Sigmoid colon (tissue), 7 donors: Measurements from ENCODE around the gene APEX1. TPM values are rescaled to one million over a fixed set of nuclear protein-coding genes. Genes with fewer than 3 reads are reported as not detected.

ENCODE experiments used
- DNase-seq: peaks from one replicate; pipeline ENCODE4 v3.0.0-alpha.2; 2019
- H3K27ac ChIP-seq, 4 donors: fragments of 200-600 bp; sonication (generic); one replicate each; pipeline ENCODE4 v1.5.1; 2016 to 2019; ENCODE audit warnings: mild to moderate bottlenecking in 1 of 4
- H3K27me3 ChIP-seq, 3 donors: fragments of 200-600 bp; sonication (generic); one replicate each; pipeline ENCODE4 v1.5.1; 2019; ENCODE audit warnings: mild to moderate bottlenecking in 1 of 3
- H3K36me3 ChIP-seq, 4 donors: fragments of 200-600 bp; sonication (generic); one replicate each; pipeline ENCODE4 v1.5.1; 2016 to 2019
- H3K4me1 ChIP-seq, 4 donors: fragments of 200-600 bp; sonication (generic); one replicate each; pipeline ENCODE4 v1.5.1; 2017 to 2019
- H3K4me3 ChIP-seq, 4 donors: fragments of 200-600 bp; sonication (generic); one replicate each; pipeline ENCODE4 v1.5.1; 2017 to 2019; ENCODE audit warnings: mild to moderate bottlenecking in 2 of 4, moderate library complexity in 1 of 4
- H3K9me3 ChIP-seq, 4 donors: fragments of 200-600 bp in 3 of 4; sonication (generic) in 3 of 4; one replicate each; pipeline versions ENCODE4 v1.5.1 to v1.6.1; 2013 to 2019
- EP300 ChIP-seq, 4 donors: sonication (generic); formaldehyde crosslinking; IDR thresholded peaks; one replicate each; pipeline ENCODE4 v1.6.1; 2017; ENCODE audit warnings: antibody characterized with exemption in 4 of 4
- POLR2A ChIP-seq, 2 donors: fragments of 450-650 bp; IDR thresholded peaks; one replicate each; pipeline ENCODE4 v1.6.1; 2016; ENCODE audit warnings: antibody characterized with exemption in 2 of 2, mild to moderate bottlenecking in 2 of 2, moderate library complexity in 2 of 2
- POLR2AphosphoS5 ChIP-seq, 4 donors: sonication (generic); formaldehyde crosslinking; IDR thresholded peaks; one replicate each; pipeline ENCODE4 v1.6.1; 2017; ENCODE audit warnings: antibody characterized with exemption in 4 of 4
- WGBS, 2 donors: extraction: QIAGEN DNeasy Blood & Tissue Kit; methylation state at CpG; one replicate each; pipeline ENCODE4 v1.1.7; 2013; 5-methylcytosine and 5-hydroxymethylcytosine counted together
- intact Hi-C: fragments of 100-400 bp; cut with DNase I; formaldehyde crosslinking; loops from one replicate; pipeline ENCODE4 v1.15.1; 2023
- polyA plus RNA-seq, 3 donors: library from polyadenylated mRNA; stranded (reverse); fragments of 200-250 nt; gene quantifications; one replicate each; pipeline ENCODE4 v1.2.3, GENCODE V29; 2013
- total RNA-seq, 4 donors: library from RNA; depleted of rRNA; stranded (reverse); fragments of >200 nt; gene quantifications; one replicate each; pipeline ENCODE4 v1.1.0, GENCODE V29; 2016
- TF ChIP-seq, protein P1 (sequence below), 4 experiments: fragments of 450-650 bp in 3 of 4; fragments of 200-600 bp in 1 of 4; IDR thresholded peaks; one replicate each; pipeline ENCODE4 v1.5.1; 2016 to 2019; ENCODE audit warnings: antibody characterized with exemption in 4 of 4, mild to moderate bottlenecking in 3 of 4, moderate library complexity in 2 of 4
- donor health status: healthy with polysubstance abuse.
- donor health status: Bipolar disorder and iron deficiency.
- donor health status: healthy.

The APEX1 gene
- total and polyA plus RNA-seq, 7 donors, result 84.4 to 181 (median 146) TPM

DNA sequence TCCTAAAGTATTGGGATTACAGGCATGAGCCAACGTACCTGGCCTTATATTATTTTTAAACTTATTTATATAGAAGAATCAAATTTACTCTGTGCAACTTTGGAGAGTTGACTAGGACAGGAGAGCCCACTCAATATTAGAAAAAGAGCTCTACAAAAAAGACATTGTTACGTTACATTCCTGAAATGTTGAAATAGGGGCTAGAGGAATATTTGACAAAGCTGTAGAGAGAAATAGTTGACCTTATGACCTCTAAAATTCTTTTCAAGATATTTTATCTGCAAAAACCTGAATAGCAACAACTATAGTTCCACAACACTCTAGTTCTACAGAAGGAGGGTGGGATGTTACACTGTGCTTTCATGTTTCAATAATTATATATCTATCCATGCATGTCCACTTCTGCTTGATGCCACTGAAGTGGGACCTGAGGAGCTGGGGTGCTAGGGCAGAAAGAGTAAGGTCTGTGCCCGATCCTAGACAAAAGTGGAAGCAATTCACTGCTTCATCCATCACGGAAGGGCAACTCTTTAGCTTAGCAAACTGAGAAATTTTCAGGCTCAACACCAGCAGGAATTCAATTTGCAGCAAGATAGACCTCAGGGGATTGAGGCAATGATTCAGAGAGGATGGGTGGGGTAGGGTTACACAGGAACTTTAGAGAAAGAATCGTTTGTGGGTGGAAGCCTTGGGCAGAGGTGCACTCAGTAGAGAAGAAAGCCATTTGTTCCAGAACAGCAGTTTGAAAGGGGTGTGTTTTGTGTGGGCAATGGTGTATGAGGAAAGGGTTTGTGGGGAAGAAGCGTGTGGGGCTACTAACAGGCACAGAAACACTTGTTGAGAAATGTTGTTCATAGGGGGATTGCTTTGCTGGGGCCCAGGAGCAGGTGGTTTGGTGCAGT, 34.3 kb downstream of the APEX1 start:
- no peak overlapping the region for H3K4me3 ChIP-seq
- intact Hi-C loops, result no loop called here
- no peak for DNase-seq
- 52 to 65% methylated on average over 6 of the region's 6 CpGs for WGBS, 2 donors
- H3K9me3 ChIP-seq, result no peaks in the 10 kb centered on the region
- H3K4me1 ChIP-seq, result no peaks in the 10 kb centered on the region
- H3K27me3 ChIP-seq, result no peaks in the 10 kb centered on the region
- H3K27ac ChIP-seq, result no peak overlapping the region
- no peak for TF ChIP-seq EP300 (IDR thresholded peaks at IDR 0.05)
- no peak for TF ChIP-seq POLR2AphosphoS5 (IDR thresholded peaks at IDR 0.05)
- TF ChIP-seq, protein P1, sequence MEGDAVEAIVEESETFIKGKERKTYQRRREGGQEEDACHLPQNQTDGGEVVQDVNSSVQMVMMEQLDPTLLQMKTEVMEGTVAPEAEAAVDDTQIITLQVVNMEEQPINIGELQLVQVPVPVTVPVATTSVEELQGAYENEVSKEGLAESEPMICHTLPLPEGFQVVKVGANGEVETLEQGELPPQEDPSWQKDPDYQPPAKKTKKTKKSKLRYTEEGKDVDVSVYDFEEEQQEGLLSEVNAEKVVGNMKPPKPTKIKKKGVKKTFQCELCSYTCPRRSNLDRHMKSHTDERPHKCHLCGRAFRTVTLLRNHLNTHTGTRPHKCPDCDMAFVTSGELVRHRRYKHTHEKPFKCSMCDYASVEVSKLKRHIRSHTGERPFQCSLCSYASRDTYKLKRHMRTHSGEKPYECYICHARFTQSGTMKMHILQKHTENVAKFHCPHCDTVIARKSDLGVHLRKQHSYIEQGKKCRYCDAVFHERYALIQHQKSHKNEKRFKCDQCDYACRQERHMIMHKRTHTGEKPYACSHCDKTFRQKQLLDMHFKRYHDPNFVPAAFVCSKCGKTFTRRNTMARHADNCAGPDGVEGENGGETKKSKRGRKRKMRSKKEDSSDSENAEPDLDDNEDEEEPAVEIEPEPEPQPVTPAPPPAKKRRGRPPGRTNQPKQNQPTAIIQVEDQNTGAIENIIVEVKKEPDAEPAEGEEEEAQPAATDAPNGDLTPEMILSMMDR (IDR thresholded peaks at IDR 0.05), result no peak
- no peak for TF ChIP-seq POLR2A (IDR thresholded peaks at IDR 0.05)
- H3K36me3 ChIP-seq, result no peaks in the 10 kb centered on the region

DNA sequence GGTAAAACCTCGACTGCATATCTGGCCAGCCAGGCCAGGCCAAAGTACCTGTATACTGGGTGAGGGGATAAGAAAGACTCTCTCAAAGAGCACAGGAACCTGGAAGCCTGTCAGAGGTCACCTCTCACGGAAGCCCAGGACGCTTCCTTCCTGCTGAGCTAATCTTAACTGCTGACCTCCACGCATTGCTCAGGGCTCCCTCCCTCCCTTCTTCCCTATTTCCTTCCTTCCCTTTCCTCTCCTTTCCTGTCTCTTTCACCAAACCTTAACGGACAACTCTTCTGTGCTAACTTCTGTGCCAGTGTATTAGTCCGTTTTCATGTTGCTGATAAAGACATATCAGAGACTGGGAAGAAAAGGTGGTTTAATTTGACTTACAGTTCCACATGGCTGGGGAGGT, 35.5 kb downstream of the APEX1 start:
- H3K4me3 ChIP-seq, result no peak overlapping the region
- TF ChIP-seq EP300 (IDR thresholded peaks at IDR 0.05), result no peak
- TF ChIP-seq, protein P1 (IDR thresholded peaks at IDR 0.05), result no peak
- TF ChIP-seq POLR2A (IDR thresholded peaks at IDR 0.05), result no peak
- no peak for TF ChIP-seq POLR2AphosphoS5 (IDR thresholded peaks at IDR 0.05)
- H3K4me1 ChIP-seq, result no peaks in the 10 kb centered on the region
- H3K27ac ChIP-seq, result no peak overlapping the region
- no peak for DNase-seq
- intact Hi-C loops, result no loop called here
- no peaks in the 10 kb centered on the region for H3K9me3 ChIP-seq
- no peaks in the 10 kb centered on the region for H3K27me3 ChIP-seq
- 64 to 68% methylated on average over 6 of the region's 6 CpGs for WGBS, 2 donors
- H3K36me3 ChIP-seq, result no peaks in the 10 kb centered on the region

GRCh38 chr14:20492486-20492885, 37.5 kb downstream of the APEX1 start:
- Histone ChIP-seq H3K9me3 (no peaks in the 10 kb centered on the region), H3K36me3 (no peaks in the 10 kb centered on the region), H3K4me1 (no peaks in the 10 kb centered on the region), H3K4me3 (no peak overlapping the region), H3K27ac (no peak overlapping the region), H3K27me3 (no peaks in the 10 kb centered on the region)
- DNase-seq, result no peak
- WGBS, 2 donors, result 95 to 98% methylated on average over 4 of the region's 4 CpGs
- intact Hi-C loops, result no loop called here
- TF ChIP-seq, protein P1 (IDR thresholded peaks at IDR 0.05), result no peak
- TF ChIP-seq POLR2A (IDR thresholded peaks at IDR 0.05), result no peak
- TF ChIP-seq EP300 (IDR thresholded peaks at IDR 0.05), result no peak
- no peak for TF ChIP-seq POLR2AphosphoS5 (IDR thresholded peaks at IDR 0.05)

DNA sequence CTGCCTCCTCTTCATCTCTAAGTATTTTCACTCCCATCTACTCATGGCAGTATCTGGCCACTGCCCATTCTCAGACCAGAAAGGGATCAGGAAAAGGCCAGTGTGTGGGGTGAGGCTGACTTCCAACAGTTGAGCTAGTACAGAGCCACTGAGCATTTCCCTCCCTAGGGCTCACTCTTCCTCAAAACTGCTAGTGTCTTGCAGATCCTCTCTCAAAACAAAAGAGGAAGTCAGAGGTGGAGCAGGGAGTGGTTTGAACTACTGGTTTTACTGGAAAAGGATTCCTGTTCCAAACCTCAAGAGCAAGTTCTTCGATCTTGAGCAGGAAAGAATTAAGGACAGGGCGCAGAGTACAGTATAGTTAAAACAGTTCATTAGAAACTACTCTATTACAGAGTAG, 38.6 kb downstream of the APEX1 start:
- no peak for DNase-seq
- Histone ChIP-seq H3K4me3 (no peak overlapping the region), H3K4me1 (no peaks in the 10 kb centered on the region), H3K27ac (no peak overlapping the region), H3K9me3 (no peaks in the 10 kb centered on the region), H3K36me3 (no peaks in the 10 kb centered on the region), H3K27me3 (no peaks in the 10 kb centered on the region)
- intact Hi-C loops, result no loop called here
- 26 to 40% methylated on average over 2 of the region's 2 CpGs for WGBS, 2 donors
- TF ChIP-seq, protein P1 (IDR thresholded peaks at IDR 0.05), result no peak
- TF ChIP-seq EP300 (IDR thresholded peaks at IDR 0.05) (no peak), POLR2A (IDR thresholded peaks at IDR 0.05) (no peak), POLR2AphosphoS5 (IDR thresholded peaks at IDR 0.05) (no peak)
